CD4-positive, alpha-beta T cell treated with Interferon alpha-2 for 1 hour (primary cell): ENCODE results near the gene PHF23.

ENCODE experiments used
- DNase-seq, 2 donors: peaks; one replicate each; pipeline ENCODE4 v3.0.0-alpha.2; 2020 to 2022

Gene PHF23

DNA sequence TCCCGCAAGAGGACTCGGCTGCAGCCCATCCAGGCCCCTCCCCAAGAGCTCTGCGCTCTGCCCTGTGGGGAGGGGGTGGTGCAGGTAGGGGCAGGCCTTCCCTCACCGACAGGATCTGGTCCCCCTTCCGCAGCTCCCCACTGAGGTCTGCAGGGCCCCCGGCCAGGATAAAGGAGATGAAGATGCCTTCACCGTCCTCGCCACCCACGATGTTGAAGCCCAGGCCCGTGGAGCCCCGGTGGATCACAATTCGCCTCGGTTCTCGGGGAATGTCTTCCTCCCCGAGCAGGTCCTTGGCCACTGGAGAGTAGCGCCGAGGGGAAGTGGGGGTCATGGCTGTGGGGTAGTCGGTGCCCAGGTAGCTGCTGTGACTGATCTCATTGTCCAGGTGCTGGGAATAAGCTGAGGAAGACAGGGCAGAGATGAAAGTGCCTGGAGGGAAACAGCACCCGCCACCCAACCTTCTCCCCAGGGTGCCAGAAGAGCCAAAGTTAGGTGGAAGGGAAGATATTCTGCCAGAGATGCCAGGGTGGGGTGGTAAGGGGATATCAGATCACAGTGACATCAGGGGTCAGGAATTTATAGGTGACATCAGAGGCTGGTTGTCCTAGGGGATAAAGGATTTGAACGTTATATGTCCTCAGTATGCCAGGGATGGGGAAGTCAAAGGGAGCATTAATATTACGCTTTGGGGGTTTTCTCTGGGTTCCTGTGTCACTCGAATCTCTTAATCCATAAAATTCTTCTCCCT, 42.4 kb downstream of the PHF23 start:
- DNase-seq, result no peak

DNA sequence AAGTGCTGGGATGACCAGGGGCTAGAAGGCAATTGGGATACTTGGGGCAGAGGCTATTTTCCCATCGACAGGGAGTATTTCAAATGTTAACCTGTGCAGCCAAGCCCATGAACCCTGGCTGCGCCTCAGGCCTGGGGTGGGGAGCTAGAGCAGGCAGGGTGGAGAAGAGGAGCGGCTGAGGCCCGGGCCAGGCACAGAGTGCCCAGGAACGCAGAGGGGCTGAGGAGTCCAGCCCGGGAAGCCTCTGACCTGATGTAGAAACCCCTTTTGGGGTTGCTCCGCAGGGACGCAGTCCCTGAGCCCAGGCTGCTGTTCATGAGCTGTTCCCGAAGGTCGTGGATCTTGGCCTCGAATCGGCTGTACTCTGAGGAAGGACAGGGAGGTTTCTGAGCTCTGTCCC, 43.3 kb downstream of the PHF23 start:
- DNase-seq, result no peak

DNA sequence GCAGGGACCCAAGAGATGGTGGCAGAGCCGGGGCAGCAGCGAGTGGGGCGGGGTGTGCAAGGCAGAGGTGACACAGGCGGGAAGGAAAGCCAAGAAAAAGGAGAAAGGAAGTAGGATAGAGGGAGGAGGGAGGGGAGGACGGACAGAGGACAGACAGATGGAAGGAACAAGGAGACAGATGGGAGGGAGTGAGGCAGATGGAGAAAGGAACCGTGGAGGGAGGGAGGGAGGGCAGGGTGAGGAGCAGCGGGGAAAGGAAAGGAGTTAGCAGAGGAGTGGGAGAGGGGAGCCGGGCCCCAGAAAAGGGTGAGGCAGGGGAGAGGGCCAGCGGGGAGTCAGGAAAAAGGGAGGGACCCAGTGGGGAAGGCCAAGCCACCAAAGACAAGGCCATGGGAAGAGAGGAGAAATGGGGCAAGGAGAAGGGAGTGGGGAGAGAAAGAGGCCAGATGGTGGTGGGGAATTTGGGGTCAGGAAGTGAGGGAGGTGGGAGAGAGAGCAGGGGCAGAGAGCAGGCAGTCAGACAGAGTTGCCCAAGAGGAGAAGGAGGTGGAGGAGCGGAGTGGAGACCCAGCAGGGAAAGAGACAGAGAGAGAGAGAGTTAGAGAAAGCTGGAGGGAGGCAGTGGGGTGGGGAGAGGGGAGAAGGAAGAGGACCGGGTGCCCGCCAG, 46.9 kb downstream of the PHF23 start:
- DNase-seq, result no peak

GRCh38 chr17:7191571-7192270, 47.5 kb downstream of the PHF23 start:
- peak in 1 of 2 donors; percentile 16 for DNase-seq

DNA sequence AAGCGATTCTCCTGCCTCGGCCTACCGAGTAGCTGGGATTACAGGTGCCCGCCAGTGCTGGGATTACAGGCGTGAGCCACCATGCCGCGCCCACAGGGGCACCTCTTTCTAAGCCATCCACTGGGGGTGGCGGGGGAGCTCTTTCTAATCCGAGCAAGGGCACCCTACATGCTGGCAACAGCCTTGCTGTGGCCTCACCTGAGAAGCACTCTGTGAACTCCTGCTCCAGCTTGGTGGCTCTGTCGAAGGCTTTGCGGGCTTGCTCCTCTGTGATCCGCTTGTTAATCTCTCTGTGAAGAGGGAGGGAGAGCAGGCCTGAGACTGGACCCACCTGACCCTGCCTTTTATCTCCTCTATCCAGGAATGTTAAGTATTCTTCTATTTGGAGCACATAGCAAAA, 48.2 kb downstream of the PHF23 start:
- DNase-seq, result no peak

- DNase-seq, result no peak
Observed at GRCh38 chr17:7190276-7190917, 48.9 kb downstream of the PHF23 start.

GRCh38 chr17:7186241-7186640, 53.0 kb downstream of the PHF23 start:
- no peak for DNase-seq
